Measurements from ENCODE around the gene QSOX2. TPM values are rescaled to one million over a fixed set of nuclear protein-coding genes. Genes with fewer than 3 reads are reported as not detected.

Gene QSOX2
- total RNA-seq, 2 experiments from 2014 or later = 50.0 to 57.5 TPM

GRCh38 chr9:136179761-136180160 lies 65.9 kb downstream of the QSOX2 start:
- Histone ChIP-seq H3K27ac (ENCODE audit: low read depth, low read length, poor library complexity, severe bottlenecking) (no peak overlapping the region), H4K20me1 (ENCODE audit: insufficient read depth, low read length) (no peaks in the 10 kb centered on the region), H3K9me3 (ENCODE audit: low read length) (no peaks in the 10 kb centered on the region), H3K9me2 (ENCODE audit: insufficient read depth, low read length) (no peaks in the 10 kb centered on the region), H3K4me2 (ENCODE audit: low read length) (no peak overlapping the region), H3K79me2 (ENCODE audit: insufficient read depth, low read depth, low read length) (no peaks in the 10 kb centered on the region), H3K4me3 (ENCODE audit: low read depth, low read length, poor library complexity, severe bottlenecking) (no peak overlapping the region), H2AFZ (ENCODE audit: low read length) (no peak overlapping the region), H3K36me3 (ENCODE audit: insufficient read depth, low read length) (no peaks in the 10 kb centered on the region), H3K4me1 (ENCODE audit: insufficient read depth, low read length, poor library complexity, severe bottlenecking) (no peaks in the 10 kb centered on the region)
- CTCF ChIA-PET (ENCODE audit: unreplicated experiment) = no interaction called here
- intact Hi-C loops (cut with micrococcal nuclease; ENCODE audit: unreplicated experiment) = no loop called here
- BruUV-seq (replicated peaks) = no TSS peak
- no peak for DNase-seq (ENCODE audit: low spot score)
- TF ChIP-seq, protein P1, sequence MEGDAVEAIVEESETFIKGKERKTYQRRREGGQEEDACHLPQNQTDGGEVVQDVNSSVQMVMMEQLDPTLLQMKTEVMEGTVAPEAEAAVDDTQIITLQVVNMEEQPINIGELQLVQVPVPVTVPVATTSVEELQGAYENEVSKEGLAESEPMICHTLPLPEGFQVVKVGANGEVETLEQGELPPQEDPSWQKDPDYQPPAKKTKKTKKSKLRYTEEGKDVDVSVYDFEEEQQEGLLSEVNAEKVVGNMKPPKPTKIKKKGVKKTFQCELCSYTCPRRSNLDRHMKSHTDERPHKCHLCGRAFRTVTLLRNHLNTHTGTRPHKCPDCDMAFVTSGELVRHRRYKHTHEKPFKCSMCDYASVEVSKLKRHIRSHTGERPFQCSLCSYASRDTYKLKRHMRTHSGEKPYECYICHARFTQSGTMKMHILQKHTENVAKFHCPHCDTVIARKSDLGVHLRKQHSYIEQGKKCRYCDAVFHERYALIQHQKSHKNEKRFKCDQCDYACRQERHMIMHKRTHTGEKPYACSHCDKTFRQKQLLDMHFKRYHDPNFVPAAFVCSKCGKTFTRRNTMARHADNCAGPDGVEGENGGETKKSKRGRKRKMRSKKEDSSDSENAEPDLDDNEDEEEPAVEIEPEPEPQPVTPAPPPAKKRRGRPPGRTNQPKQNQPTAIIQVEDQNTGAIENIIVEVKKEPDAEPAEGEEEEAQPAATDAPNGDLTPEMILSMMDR (conservative IDR thresholded peaks at IDR 0.05; ENCODE audit: low read length) = no peak
- TF ChIP-seq EZH2phosphoT487 (IDR thresholded peaks at IDR 0.05; ENCODE audit: borderline replicate concordance, low read depth, low read length) = no peak
- POLR2A ChIA-PET = no interaction called here

- BruUV-seq (replicated peaks) = no TSS peak
- TF ChIP-seq EZH2phosphoT487 (IDR thresholded peaks at IDR 0.05; ENCODE audit: borderline replicate concordance, low read depth, low read length) = no peak
- TF ChIP-seq, protein P1 (conservative IDR thresholded peaks at IDR 0.05; ENCODE audit: low read length) = no peak
- CTCF ChIA-PET (ENCODE audit: unreplicated experiment) = no interaction called here
These were observed 66.5 kb downstream of the QSOX2 start for GRCh38 chr9:136179101-136179616.

GRCh38 chr9:136178773-136179075 lies 66.9 kb downstream of the QSOX2 start:
- no peak for DNase-seq (ENCODE audit: low spot score)
- H3K4me3 ChIP-seq (ENCODE audit: low read depth, low read length, poor library complexity, severe bottlenecking) = no peak overlapping the region
- H3K9me2 ChIP-seq (ENCODE audit: insufficient read depth, low read length) = no peaks in the 10 kb centered on the region
- TF ChIP-seq, protein P1 (conservative IDR thresholded peaks at IDR 0.05; ENCODE audit: low read length) = no peak
- no peak for TF ChIP-seq EZH2phosphoT487 (IDR thresholded peaks at IDR 0.05; ENCODE audit: borderline replicate concordance, low read depth, low read length)
- H2AFZ ChIP-seq (ENCODE audit: low read length) = no peak overlapping the region
- ChIA-PET POLR2A (no interaction called here), CTCF (ENCODE audit: unreplicated experiment) (no interaction called here)
- no peak overlapping the region for H3K27ac ChIP-seq (ENCODE audit: low read depth, low read length, poor library complexity, severe bottlenecking)
- H3K79me2 ChIP-seq (ENCODE audit: insufficient read depth, low read depth, low read length) = no peaks in the 10 kb centered on the region
- no peaks in the 10 kb centered on the region for H3K36me3 ChIP-seq (ENCODE audit: insufficient read depth, low read length)
- H3K4me1 ChIP-seq (ENCODE audit: insufficient read depth, low read length, poor library complexity, severe bottlenecking) = no peaks in the 10 kb centered on the region
- no peak overlapping the region for H3K4me2 ChIP-seq (ENCODE audit: low read length)
- intact Hi-C loops (cut with micrococcal nuclease; ENCODE audit: unreplicated experiment) = no loop called here
- BruUV-seq (replicated peaks) = no TSS peak
- H3K9me3 ChIP-seq (ENCODE audit: low read length) = no peaks in the 10 kb centered on the region
- no peaks in the 10 kb centered on the region for H4K20me1 ChIP-seq (ENCODE audit: insufficient read depth, low read length)

More at GRCh38 chr9:136179101-136179616, 66.5 kb downstream of the QSOX2 start:
- H3K36me3 ChIP-seq (ENCODE audit: insufficient read depth, low read length) = no peaks in the 10 kb centered on the region
- H3K9me2 ChIP-seq (ENCODE audit: insufficient read depth, low read length) = no peaks in the 10 kb centered on the region
- H3K4me3 ChIP-seq (ENCODE audit: low read depth, low read length, poor library complexity, severe bottlenecking) = no peak overlapping the region
- H3K9me3 ChIP-seq (ENCODE audit: low read length) = no peaks in the 10 kb centered on the region
- intact Hi-C loops (cut with micrococcal nuclease; ENCODE audit: unreplicated experiment) = no loop called here
- no peak overlapping the region for H3K27ac ChIP-seq (ENCODE audit: low read depth, low read length, poor library complexity, severe bottlenecking)
- no peak for DNase-seq (ENCODE audit: low spot score)
- H3K4me2 ChIP-seq (ENCODE audit: low read length) = no peak overlapping the region
- H3K4me1 ChIP-seq (ENCODE audit: insufficient read depth, low read length, poor library complexity, severe bottlenecking) = no peaks in the 10 kb centered on the region
- no peaks in the 10 kb centered on the region for H3K79me2 ChIP-seq (ENCODE audit: insufficient read depth, low read depth, low read length)
- H2AFZ ChIP-seq (ENCODE audit: low read length) = no peak overlapping the region
- POLR2A ChIA-PET = no interaction called here
- H4K20me1 ChIP-seq (ENCODE audit: insufficient read depth, low read length) = no peaks in the 10 kb centered on the region
